Stimulated activated CD4-positive, alpha-beta T cell treated with anti-CD3 and anti-CD28 coated beads, Interleukin-4, amount 100 ng/mL, for 4 hours (primary cell): Measurements from ENCODE around the gene NUDCD3.

Experiments used
- DNase-seq, 2 experiments: peaks; one replicate each; pipeline ENCODE4 v3.0.0-alpha.2; 2020

NUDCD3 gene

DNA sequence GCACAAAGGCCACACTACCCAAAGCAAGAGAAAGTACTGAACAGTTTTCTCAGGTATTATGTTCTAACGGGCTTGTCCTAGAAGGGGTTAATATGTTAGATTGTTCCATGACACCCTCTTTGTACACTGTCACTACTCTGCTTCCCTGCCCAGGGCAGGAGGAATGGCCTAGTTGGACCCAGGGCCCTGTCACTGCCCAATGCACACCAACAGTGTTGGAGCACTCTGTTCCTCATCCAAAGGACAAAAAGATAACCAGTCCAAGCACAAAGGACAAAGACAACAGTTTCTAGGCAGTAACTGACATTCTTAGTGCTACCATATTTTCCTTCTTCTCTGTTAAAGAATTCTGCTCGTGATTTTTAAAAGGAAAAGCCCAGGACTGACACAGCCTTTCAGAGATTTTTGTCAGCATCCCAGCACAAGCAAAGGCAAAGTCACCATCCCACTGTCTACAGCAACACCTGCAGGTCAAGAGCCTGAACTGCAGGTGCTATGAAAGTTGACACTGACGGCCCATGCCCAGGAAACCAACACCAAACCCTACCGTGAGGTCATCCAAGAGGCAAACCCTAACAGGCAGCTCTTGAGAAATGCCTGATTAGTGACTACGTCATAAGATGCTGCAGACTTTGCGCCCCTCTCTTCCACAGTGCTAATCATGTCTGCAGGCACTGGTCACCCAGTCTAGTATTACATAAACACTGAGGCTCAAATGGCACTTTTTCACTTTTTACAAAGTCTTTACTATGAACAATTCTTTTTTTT lies 13.2 kb downstream of the NUDCD3 start:
- DNase-seq = peak; percentile 39 to 50

DNA sequence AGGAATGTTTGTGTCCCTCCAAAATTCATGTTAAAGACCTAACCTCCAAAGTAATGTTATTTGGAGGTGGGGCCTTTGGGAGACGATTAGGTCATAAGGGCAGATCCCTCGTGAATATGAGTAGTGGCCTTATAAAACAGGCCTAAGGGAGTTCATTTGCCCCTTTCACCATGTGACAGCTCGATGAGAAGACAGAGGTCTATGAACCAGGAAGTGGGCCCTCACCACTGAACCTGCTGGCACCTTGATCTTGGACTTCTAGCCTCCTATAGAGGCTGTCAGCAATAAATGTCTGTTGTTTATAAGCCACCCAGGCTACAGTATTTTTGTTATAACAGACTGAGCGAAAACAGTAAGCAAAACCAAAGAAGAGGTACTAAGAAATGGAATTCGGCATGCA lies 14.1 kb downstream of the NUDCD3 start:
- no peak for DNase-seq

DNA sequence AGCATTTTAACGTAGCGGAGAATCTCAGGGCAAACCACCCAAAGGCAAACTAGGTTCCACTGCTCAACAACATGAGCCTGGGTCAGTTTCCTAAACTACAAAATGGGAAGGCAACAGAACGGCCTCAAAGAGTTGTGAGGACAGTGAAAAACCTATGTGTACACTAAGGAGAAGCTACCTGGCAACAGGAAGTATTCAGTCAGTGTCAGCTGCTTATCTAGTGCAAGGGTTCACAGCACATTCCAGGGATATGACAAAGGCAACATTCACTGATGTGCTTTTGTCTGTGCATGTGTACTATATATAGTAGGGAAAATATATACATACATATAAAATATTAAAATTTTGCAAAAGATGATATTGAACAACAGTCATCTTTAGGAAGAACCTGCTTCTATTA lies 17.2 kb downstream of the NUDCD3 start:
- no peak for DNase-seq

DNA sequence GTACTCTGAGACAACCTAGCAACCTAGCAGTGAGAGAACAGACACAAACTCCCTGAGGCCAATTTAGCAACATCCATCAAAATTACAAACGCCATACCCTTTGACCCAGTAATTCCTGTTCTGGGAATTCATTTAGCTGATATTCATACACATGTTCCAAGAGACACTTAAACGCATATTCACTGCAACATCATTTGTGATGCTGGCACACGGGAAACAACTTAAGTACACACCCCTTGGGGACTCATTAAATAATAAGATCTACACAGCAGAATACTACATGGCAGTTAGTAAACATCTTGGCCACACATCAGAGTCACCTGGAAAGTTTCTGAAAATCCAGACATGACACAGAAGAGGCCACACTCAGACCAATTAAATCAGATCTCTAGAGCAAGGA lies 17.6 kb downstream of the NUDCD3 start:
- DNase-seq = no peak

DNA sequence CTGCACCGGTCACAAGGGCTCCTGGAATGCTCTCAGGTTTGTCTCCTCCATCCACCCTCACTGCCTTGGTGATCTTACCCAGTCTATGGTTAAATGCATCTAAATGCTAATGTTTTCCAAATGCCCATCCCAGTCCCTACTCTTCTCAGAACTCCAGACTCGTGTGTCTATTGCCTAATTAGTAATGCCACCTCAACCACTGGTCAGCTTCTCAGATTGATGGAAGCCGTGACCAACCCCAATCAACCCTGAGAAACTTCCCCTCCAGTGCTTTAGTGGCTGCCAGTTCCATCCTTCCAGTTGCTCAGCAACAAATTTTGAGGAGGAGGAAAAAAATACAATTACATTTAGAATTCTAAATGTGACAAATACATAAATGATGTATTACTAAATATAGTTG lies 18.6 kb downstream of the NUDCD3 start:
- DNase-seq = no peak

DNA sequence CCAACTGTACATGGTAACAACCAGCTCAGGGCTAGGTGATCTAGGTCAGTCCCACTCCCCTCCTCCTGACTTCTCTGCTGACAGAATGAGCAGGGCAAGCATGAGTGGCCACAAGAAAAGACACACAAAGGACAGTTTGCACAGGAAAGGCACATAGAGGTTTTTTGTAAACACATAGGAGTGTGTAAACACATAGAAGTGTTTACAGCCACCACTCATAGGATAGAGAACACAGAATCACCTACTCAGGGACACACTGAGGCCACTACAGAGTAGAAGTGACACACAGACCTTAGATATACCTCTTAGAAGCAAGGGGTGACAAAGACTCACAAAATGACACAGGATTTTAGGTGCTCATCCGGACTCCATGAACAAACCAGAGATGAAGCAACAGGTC lies 19.0 kb downstream of the NUDCD3 start:
- DNase-seq = no peak

DNA sequence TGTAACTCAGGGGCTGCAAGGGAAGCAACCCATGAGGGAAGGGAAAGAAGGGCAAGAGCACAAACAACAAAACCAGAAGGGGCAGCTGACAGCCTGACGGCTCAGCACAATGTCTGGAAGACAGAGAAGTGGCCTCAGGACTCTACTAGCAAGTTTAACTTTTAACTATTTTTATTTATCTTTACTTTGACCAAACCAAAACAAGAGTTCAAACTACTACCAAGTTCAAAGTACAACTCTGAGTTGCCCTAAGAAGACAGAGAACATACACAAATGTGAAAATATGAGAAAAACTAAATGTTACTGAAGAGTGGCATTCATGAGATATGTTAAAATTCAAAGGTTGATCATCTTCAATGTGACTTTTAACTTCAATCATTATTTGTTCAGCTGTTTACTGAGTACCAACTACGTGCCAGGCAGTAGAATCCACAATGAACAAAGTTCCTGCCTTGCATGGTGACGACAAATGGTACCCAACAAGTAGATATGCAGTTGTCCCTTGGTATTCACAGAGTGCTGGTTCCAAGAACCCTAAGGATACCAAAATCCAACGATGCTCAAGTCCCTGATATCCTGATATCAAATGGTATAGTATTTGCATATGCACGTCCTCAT lies 19.7 kb downstream of the NUDCD3 start:
- DNase-seq = no peak

DNA sequence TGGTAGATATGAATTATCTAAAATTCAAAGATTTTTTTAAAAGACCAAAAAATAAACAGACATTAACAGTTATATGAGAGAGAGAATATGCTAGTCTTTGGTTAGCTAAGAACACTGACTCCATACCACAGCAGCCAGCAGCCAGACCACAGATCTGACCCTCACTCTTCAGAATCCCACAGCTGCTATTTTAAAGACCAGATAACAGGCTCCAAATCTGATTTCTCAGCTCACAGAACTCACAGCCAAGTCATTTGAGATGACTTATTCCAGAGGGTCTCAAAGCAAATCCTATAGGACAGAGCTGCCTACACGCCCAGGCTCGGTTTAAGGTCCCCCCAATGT lies 20.4 kb downstream of the NUDCD3 start:
- no peak for DNase-seq

DNA sequence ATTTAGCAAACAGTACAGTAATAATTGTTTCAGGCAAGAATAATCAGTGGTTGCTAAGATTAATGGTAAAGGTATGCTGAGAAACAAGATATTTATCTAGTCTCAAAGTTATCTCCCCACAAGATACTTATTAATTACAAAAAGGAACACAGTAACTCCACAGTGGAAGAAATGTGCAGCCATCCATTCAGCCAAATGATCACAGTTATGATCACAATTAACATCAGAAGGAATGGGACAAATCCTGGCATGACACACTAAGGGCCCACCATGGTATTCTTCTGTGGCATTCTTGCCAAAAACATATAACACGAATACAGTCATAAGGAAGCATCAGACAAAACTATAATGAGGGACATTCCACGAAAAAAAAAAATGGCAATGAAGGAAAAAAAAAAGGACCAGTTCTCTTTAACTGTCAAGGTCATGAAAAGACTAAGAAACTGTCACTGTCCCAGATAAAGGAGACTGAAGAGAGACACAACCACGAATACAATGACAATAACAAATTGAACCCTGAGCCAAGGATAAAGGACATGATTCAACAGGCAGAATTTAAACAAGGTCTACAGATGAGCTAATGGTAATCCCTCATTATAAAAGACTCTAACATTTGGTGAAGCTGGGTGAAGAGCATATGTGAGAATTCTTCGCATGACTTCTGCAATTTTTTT lies 20.9 kb downstream of the NUDCD3 start:
- no peak for DNase-seq

DNA sequence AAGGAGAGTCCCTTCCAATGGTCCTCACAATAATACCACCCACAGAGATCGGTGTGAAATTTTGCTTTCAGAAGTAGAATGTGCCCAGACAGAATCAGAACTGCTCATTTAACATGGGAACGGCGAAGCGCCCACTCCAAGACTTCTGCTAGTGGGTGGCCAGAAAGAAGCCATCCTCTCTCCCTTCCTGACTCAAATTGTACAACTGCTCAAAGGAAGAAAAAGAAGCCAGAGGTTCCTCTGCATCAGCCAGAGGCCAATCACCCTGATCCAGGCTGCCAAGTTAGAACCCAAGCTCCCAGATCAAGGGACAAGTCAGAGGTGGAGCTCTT lies 23.3 kb downstream of the NUDCD3 start:
- DNase-seq = no peak

DNA sequence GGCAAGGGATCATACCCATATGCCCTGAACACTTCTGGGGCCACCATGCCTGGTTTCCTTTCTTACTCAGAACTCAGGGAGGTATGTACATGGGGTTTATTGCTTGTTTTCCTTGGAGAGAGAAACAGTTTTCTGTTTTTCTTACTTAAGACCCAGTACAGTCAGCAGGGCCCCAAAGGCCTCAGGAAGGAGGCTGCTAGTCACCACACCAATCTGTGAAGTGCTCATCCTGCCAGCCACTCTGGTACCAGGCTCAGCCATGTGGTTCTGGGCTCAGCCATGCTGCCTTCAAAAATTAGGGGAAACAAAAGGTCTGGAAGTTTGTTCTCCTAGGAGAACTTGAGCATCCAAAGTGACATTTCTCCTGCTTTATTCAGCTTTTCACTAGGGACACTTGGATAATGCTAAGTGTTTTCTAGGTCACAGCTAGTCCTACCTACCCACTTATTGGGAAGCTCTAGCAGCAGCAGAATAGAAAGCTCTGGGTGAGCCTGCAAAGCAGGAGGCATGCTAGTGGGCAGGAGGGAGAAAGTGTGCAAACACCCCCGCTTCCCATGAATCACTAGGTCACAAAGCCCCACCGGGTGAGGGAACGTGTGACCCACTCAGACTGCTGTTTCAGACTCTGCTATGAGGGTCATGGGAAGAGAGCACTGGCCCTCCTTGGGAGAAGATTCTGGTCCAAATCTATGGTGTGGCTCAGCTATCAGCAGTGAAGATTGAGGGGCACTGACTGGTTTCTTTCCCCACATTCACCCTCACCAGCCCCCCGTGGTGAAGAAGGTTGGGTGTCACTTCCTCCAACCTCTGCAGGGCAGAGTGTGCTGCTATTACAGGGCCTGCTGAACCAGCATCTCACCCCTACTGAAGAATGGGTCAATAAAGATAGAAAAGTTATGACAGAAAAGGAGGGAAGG lies 23.9 kb downstream of the NUDCD3 start:
- DNase-seq = no peak

DNA sequence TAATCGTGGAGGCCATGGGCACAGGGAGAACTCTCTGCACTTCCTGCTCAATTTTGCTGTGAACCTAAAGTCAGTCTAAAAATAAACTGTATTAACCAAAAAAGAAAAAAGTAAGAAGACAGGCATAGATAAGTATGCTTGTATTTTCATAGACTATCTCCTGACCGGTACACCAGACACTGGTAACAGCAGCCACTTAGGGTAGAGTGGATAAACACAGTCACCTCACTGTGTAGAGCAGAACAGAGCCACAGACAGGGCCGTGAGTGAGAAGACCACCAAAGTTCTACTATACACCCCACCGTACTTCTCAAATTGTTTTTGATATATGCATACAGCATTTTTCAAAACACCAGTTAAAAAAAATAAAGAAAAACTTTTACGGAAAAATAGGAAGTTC lies 25.0 kb downstream of the NUDCD3 start:
- no peak for DNase-seq

DNA sequence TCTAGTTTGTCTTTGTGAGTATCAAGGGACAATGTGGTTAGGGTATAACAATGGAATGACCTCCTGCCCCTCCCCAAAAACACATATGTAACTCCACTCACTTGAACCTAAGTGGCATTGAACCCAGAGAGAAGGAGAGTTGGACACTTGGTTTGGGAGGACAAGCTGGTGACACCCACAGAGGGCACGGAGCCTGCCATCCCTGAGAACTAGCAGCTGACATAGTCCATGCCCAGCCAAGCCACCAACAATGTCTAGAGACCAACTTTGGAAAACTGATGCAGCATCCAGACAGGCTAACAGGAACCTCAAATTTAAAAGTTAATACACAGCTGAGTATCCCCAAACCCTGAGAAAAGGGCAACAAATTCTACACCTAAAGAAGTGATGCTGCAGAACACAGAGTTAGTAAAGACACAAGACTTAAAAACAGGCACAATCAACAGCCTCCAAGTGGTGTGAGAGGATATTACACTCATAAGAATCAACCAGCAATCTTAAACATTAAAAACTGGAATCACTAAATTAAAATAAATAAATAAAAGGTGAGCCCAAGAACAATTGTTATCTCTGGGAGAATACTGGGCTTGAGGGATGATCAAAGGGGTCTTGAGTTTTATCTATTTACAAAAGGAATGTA lies 27.2 kb downstream of the NUDCD3 start:
- DNase-seq = no peak

DNA sequence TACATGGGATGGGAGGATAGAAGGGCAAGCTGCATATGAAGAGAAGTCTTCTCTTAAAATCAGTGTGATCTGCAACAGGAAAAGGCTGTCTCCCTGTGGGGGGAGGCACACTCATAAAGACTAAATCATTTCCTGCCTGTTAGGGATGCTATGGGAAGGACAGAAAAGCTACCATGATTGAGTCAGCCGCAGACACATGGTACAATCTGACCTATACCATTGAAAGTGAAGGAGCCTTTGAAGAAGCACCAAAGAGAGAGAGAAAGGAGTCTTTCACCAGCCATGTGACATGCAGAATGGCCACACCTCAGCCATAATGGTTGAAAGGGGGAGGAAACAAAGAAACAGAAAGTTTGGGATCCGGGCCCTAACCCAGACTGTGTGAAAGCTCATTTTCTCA lies 29.1 kb downstream of the NUDCD3 start:
- DNase-seq = peak in 1 of 2 experiments; percentile 34

DNA sequence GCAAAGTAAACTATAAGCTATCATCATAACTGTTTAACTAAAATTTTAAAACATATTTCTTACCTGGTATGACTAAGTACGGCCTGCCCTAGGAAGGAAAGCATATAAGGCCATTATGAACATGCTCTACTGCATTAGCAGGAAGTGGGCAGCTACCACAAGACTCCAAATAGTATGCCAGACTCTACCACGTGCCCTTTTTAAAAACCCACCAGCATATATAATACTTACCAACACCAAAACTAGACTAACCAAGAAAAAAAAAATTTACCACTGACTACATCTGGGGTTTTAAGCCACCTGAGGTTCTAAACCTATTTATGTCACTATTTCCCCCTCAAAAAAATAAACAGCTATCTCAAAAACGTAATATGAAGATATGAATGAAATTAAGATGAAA lies 30.1 kb downstream of the NUDCD3 start:
- DNase-seq = peak in 1 of 2 experiments; percentile 48

DNA sequence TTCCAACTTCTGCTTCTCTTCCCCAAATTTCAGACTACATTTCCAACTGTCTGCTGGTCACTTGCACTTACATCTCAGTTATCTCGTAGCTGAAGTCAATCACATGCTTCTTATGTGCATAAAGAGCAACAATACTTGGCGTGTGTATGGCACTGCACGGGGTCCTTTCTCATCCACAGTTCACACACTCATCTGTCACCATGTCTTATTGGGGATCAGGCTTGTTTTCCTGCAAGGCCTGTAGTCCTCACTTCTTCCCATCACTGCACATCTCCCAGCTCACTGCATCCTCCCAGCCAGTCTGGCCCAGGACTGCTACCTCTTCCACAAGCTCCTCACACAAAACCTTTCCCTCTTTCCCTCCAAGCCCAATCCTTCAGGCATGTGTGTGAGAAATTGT lies 35.3 kb downstream of the NUDCD3 start:
- DNase-seq = no peak

DNA sequence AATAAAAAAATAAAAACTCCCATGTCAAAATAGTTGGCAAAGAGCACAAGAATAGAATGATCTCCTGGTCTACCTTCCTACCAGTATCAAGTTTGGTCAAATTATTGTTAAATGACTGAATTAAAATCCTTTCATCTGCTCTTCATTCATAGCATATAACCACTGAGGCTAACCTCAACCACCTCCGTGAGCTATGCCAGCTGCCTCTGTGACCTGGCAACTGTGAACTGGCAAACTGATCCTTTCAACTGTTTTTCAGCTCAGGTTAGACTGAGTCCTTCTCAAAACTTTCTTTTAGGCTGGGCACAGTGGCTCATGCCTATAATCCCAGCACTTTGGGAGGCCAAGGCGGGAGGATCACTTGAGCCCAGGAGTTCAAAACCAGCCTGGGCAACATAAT lies 36.1 kb downstream of the NUDCD3 start:
- no peak for DNase-seq

DNA sequence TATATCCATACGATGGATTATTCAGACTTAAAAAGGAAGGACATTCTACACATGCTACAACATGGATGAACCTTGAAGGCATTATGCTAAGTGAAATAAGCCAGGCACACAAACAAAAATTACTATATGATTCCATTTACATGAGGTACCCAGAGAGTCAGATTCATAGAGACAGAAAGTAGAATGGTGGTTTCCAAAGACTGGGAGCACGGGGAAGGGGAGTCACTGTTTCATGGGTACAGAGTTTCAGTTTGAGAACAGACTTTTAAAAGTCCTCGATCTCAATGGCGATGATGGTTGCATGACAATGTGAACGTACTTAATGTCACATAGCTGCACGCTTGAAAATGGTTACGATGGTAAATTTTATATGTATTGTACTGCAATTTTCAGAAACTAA lies 39.3 kb downstream of the NUDCD3 start:
- DNase-seq = no peak

DNA sequence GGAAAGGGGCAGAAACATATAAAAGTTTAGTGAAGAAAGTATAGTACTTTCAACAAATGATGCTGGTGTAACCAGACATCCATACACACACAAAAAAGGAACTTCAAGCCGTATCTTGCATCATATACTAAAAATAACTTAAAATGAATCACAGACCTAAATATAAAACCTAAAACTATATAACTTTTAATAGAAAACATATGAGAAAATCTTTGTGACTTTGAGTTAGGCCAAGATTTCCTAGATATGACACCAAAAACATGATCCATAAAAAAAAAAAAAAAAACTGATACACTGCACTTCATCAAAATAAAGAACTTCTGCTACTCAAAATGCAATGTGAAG lies 40.9 kb downstream of the NUDCD3 start:
- DNase-seq = no peak

DNA sequence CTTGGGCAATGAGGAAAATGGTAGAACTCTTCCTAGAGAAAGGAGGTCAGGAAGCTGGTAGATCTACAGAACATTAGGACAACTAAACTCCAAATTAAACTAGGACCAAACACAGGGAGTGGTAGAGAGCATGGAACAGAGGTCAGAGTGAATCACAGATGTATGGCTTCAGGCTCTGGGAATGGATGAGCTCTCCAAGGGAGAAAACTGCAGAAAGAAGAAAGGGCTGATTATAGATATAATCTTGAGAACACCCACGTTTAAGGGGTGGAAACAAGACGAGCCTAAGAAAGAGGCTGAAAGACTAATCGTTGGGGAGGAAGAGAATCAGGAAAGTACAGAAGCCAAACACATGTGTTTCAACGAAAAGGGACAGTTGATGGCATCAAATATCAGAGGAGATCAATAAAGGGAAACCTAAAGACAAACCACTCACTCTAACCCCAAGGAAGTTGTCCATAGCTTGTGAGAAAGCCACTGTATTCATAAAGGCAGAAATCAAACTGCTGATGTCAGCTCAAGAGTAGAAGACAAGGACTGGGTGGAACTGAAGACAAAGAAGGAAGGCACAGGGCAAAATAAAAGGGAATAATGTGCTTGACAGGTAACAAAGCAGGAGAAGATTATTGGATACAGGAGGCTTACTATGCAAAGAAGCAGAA lies 41.4 kb downstream of the NUDCD3 start:
- no peak for DNase-seq

DNA sequence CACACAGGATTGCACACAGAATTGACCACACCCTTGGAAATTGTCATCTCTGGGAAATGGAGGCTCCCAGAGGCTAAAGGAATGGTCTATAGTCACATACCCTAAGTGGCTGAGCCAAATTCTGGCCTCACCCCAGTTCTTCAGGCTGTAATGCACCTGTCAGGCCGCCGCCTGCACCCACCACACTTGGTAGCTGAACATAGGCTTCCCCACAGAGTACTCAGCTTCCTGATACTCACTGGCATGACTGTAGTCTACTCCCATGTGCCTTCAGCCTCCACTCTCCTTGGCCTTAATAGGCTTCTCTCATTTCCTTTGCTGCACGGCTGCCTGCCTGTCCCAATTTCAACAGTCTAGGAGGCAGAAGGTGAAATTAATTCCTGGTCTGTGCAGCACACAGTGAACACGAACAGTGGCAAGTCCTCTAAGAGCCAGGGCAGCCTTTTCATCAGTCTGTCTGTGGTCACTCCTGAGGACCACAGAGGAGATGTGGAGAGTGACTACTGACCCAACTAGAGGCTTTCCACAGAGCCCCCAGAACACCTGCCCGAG lies 42.5 kb downstream of the NUDCD3 start:
- no peak for DNase-seq

DNA sequence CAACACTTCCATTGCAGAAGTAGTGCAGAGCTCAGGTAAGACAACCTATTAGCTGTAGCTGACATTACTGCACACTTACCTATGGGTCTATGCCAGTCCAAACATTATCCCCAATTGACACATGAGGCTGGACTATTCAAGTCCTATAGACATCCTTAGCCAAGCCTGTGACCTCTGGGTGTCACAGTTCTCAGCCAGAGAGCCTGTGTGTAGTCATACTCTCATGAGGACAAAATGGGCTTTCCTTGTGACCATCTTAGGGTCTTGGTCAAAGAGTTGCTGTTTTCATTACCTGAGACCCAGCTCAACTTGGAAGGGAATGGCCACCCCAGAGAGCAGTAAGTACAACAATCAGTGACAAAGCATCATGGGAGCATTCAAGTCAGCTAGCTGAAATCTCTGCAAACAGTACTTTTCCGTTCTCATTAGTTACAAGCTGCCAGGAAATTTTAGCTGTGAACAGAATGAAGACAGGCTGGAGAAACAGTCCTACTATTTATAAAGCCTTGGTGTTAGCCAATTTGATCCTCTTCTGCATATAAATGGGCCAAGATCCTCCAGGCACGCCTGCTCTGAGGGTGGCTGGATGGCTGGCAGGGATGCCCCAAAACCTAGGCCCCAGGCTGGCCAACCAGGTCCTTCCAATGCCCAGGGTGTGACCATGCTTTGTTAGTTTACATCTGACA lies 44.3 kb downstream of the NUDCD3 start:
- DNase-seq = no peak
